IMR-90 (cell line): ENCODE measurements around the gene PSMC4. TPM values are rescaled to one million over a fixed set of nuclear protein-coding genes. Genes with fewer than 3 reads are reported as not detected.

ENCODE experiments used
- ATAC-seq: fragments of 200-7000 bp; cut with Tn5 transposase; 2 replicates; pipeline ENCODE4 v1.9.1; 2020; ENCODE audit warnings: low read depth, mild to moderate bottlenecking, moderate library complexity
- BruUV-seq: library from RNA; stranded (reverse); fragments of 400-500 nt; replicated peaks from 2 replicates; lab custom pipeline; 2021; lab: Mats Ljungman, UMichigan
- CTCF ChIA-PET: fragments of 300-600 bp; formaldehyde crosslinking; extraction: SDS; loops from one replicate; lab custom pipeline; 2021; ENCODE audit warnings: antibody characterized with exemption; lab: Yijun Ruan, JAX
- POLR2A ChIA-PET: fragments of 300-600 bp; sonication (Branson Sonifier 250); formaldehyde crosslinking; loops from one replicate; lab custom pipeline; 2022; ENCODE audit warnings: antibody characterized with exemption; ENCODE audit not compliant: unreplicated experiment; lab: Charles Lee
- DNase-seq: peaks from one replicate; pipeline ENCODE4 v3.0.0; 2013
- H2AFZ ChIP-seq: replicated peaks from 2 replicates; pipeline ENCODE3; 2013; ENCODE audit warnings: low read length, mild to moderate bottlenecking; ENCODE audit not compliant: poor library complexity
- H2AK5ac ChIP-seq: 2 replicates; pipeline ENCODE4 v1.6.1; 2013; ENCODE audit warnings: low read depth, low read length, inconsistent platforms
- H2AK9ac ChIP-seq: replicated peaks from 2 replicates; pipeline ENCODE3; 2013; ENCODE audit warnings: mild to moderate bottlenecking, low read depth, low read length, moderate library complexity; ENCODE audit not compliant: poor library complexity
- H2BK120ac ChIP-seq: 2 replicates; pipeline ENCODE4 v1.6.1; 2013; ENCODE audit warnings: low read depth, low read length, inconsistent platforms
- H2BK15ac ChIP-seq: 3 replicates; pipeline ENCODE4 v1.6.1; 2013; ENCODE audit warnings: low read depth, low read length, inconsistent platforms
- H2BK20ac ChIP-seq: 2 replicates; pipeline ENCODE4 v1.6.1; 2013; ENCODE audit warnings: low read depth, mild to moderate bottlenecking, inconsistent platforms, low read length, moderate library complexity
- H2BK5ac ChIP-seq: 2 replicates; pipeline ENCODE4 v1.6.1; 2013; ENCODE audit warnings: mild to moderate bottlenecking, low read depth, low read length, inconsistent platforms; ENCODE audit not compliant: poor library complexity, severe bottlenecking
- H3K14ac ChIP-seq: replicated peaks from 2 replicates; pipeline ENCODE4 v1.6.1; 2013; ENCODE audit warnings: low read depth, low read length, inconsistent platforms
- H3K18ac ChIP-seq: 2 replicates; pipeline ENCODE4 v1.6.1; 2013; ENCODE audit warnings: low read depth, low read length, control low read depth
- H3K23ac ChIP-seq: 2 replicates; pipeline ENCODE4 v1.6.1; 2013; ENCODE audit warnings: low read depth, low read length, inconsistent platforms
- H3K27ac ChIP-seq: 2 replicates; pipeline ENCODE4 v1.5.1; 2013; ENCODE audit warnings: mild to moderate bottlenecking, control low read depth, low read length; ENCODE audit not compliant: insufficient read depth
- H3K27me3 ChIP-seq: 2 replicates; pipeline ENCODE4 v1.6.1; 2013; ENCODE audit warnings: low read length; ENCODE audit not compliant: control insufficient read depth, insufficient read depth
- H3K36me3 ChIP-seq: 2 replicates; pipeline ENCODE4 v1.6.1; 2013; ENCODE audit warnings: low read length, mixed read lengths; ENCODE audit not compliant: control insufficient read depth, insufficient read depth
- H3K4ac ChIP-seq: 2 replicates; pipeline ENCODE4 v1.6.1; 2013; ENCODE audit warnings: low read depth, low read length, inconsistent platforms
- H3K4me1 ChIP-seq: 2 replicates; pipeline ENCODE4 v1.6.1; 2013; ENCODE audit warnings: low read length, mixed read lengths; ENCODE audit not compliant: control insufficient read depth, insufficient read depth
- H3K4me2 ChIP-seq: 2 replicates; pipeline ENCODE4 v1.6.1; 2013; ENCODE audit warnings: low read depth, mild to moderate bottlenecking, control low read depth, low read length, moderate library complexity
- H3K4me3 ChIP-seq: 2 replicates; pipeline ENCODE4 v1.5.1; 2013; ENCODE audit warnings: low read depth, mild to moderate bottlenecking, control low read depth, low read length, moderate library complexity; ENCODE audit not compliant: insufficient read depth
- H3K56ac ChIP-seq: 2 replicates; pipeline ENCODE4 v1.6.1; 2013; ENCODE audit warnings: low read length, inconsistent platforms; ENCODE audit not compliant: insufficient read depth; ENCODE audit errors: extremely low read depth
- H3K79me1 ChIP-seq, 2 experiments: 2 replicates each; pipeline ENCODE4 v1.6.1; 2013; ENCODE audit warnings: low read length in 2 of 2, inconsistent platforms in 1 of 2, low read depth in 1 of 2
- H3K9ac ChIP-seq: 2 replicates; pipeline ENCODE4 v1.6.1; 2013; ENCODE audit warnings: low read depth, low read length, control low read depth
- H3K9me1 ChIP-seq: 2 replicates; pipeline ENCODE4 v1.6.1; 2013; ENCODE audit warnings: low read length, inconsistent platforms; ENCODE audit not compliant: insufficient read depth
- H3K9me3 ChIP-seq: 2 replicates; pipeline ENCODE4 v1.6.1; 2013; ENCODE audit warnings: low read length; ENCODE audit not compliant: control insufficient read depth, insufficient read depth
- H4K20me1 ChIP-seq: 2 replicates; pipeline ENCODE4 v1.6.1; 2013; ENCODE audit warnings: low read length, inconsistent platforms; ENCODE audit not compliant: insufficient read depth
- H4K5ac ChIP-seq: 2 replicates; pipeline ENCODE4 v1.6.1; 2013; ENCODE audit warnings: mild to moderate bottlenecking, low read depth, low read length, control low read depth
- H4K8ac ChIP-seq, 2 experiments: 2 replicates each; pipeline ENCODE4 v1.6.1; 2013; ENCODE audit warnings: low read depth in 2 of 2, low read length in 2 of 2, control low read depth in 1 of 2, inconsistent platforms in 1 of 2
- H4K91ac ChIP-seq: 2 replicates; pipeline ENCODE4 v1.6.1; 2013; ENCODE audit warnings: low read depth, low read length, inconsistent platforms; ENCODE audit not compliant: insufficient read depth
- CEBPB ChIP-seq: IDR thresholded peaks from 2 replicates; pipeline ENCODE4 v1.6.1; 2012; ENCODE audit warnings: low read depth, low read length, improper control_type of control experiment
- MAZ ChIP-seq: IDR thresholded peaks from 2 replicates; pipeline ENCODE4 v1.6.1; 2012; ENCODE audit warnings: low read depth, mild to moderate bottlenecking, low read length, improper control_type of control experiment, moderate library complexity, borderline replicate concordance
- SMC3 ChIP-seq: fragments of 150-350 bp; IDR thresholded peaks from 2 replicates; pipeline ENCODE4 v1.6.1; 2016; ENCODE audit warnings: low read depth, mild to moderate bottlenecking, antibody characterized with exemption, low read length, moderate library complexity
- WGBS, 2 experiments: methylation state at CpG; one replicate each; pipeline versions ENCODE4 v1.1.5 to v1.1.7; 2013; ENCODE audit warnings: missing lambda C conversion rate in 2 of 2; ENCODE audit not compliant: insufficient read length in 1 of 2; ENCODE audit errors: extremely low coverage in 2 of 2; 5-methylcytosine and 5-hydroxymethylcytosine counted together
- dilution Hi-C: fragments of 300-500 bp; cut with HindIII; formaldehyde crosslinking; loops from one replicate; pipeline ENCODE4 v1.14.3; 2018; ENCODE audit warnings: low sequenced_read_pairs; ENCODE audit not compliant: unreplicated experiment
- in situ Hi-C: fragments of 300-500 bp; cut with MboI; formaldehyde crosslinking; loops from 3 replicates; pipeline ENCODE4 v1.14.3; 2019; ENCODE audit warnings: low sequenced_read_pairs, inconsistent platforms, mixed read lengths
- intact Hi-C: fragments of 100-400 bp; cut with micrococcal nuclease; formaldehyde crosslinking; loops from 2 replicates; pipeline ENCODE4 v1.10.0; 2022
- polyA plus RNA-seq, 3 experiments: library from polyadenylated mRNA; depleted of rRNA; stranded (reverse); fragments of >200 nt; gene quantifications; 2 replicates each; pipeline ENCODE4 v1.2.3, GENCODE V29; 2012; ENCODE audit warnings: low replicate concordance in 1 of 3
- total RNA-seq: library from RNA; depleted of rRNA; stranded (reverse); fragments of >200 nt; gene quantifications from 2 replicates; pipeline ENCODE4 v1.2.3, GENCODE V29; 2012

Gene PSMC4
- total and polyA plus RNA-seq, 2 of the 4 experiments (the other 2 are of a cell fraction), result 148 to 216 TPM

DNA sequence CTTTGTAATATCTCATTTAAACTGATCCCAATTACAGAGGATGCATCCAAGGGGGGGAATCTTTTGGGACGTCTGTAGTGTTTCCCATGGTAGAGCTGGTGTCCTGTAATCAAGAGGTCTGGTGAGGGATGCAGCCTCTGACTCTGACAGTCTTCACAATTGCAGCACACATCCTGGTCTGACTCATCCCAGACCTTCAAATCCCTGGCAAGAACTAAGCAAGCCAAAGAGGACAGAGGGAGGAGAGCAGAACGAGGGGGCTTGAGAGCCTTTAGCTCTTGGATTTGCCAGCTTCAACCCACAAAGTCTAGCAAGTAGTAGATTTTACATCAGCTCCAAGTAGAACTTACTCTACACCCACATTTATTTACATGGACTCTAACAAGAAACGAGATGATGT is 19.3 kb upstream of the PSMC4 start:
- peak; percentile 76 for ATAC-seq
- WGBS, 2 experiments, result no CpG with 5 or more reads among the region's 3 CpGs

More for the DNA sequence above, 19.3 kb upstream of the PSMC4 start:
- Histone ChIP-seq H2BK15ac (no peak overlapping the region), H2AK9ac (no peak overlapping the region), H3K14ac (no peak overlapping the region), H3K18ac (no peak overlapping the region), H3K27ac (no peak overlapping the region), H3K23ac (no peak overlapping the region), H2BK5ac (no peak overlapping the region), H4K91ac (no peak overlapping the region), H4K20me1 (no peaks in the 10 kb centered on the region), H3K36me3 (no peaks in the 10 kb centered on the region), H2BK20ac (no peak overlapping the region), H3K27me3 (0 out of 2 replicates have a peak, but pooled peaks cover 2% of the 10 kb centered on the region), H3K4me2 (no peak overlapping the region), H4K5ac (no peak overlapping the region), H3K9me1 (no peaks in the 10 kb centered on the region), H2AFZ (no peak overlapping the region), H4K8ac (no peak overlapping the region), H3K56ac (no peak overlapping the region), H2BK120ac (no peak overlapping the region), H3K79me1 (no peaks in the 10 kb centered on the region), H3K4me1 (no peaks in the 10 kb centered on the region), H2AK5ac (no peak overlapping the region), H3K9ac (no peak overlapping the region), H3K4me3 (no peak overlapping the region), H3K9me3 (no peaks in the 10 kb centered on the region), H3K4ac (no peak overlapping the region)
- in situ Hi-C loops (no loop called here), intact Hi-C loops (no loop called here), dilution Hi-C loops (no loop called here)
- no TSS peak for BruUV-seq
- peak; percentile 61 for DNase-seq
- CTCF ChIA-PET, result interaction anchor here (0.7 kb wide), 1 partner anchor 10 kb away, joined by 3 read pairs; no protein-coding TSS in a partner anchor
- TF ChIP-seq SMC3, result no peak
- TF ChIP-seq MAZ, result no peak
- peak; percentile 43; the same call in 1 of the 2 replicates for TF ChIP-seq CEBPB
- POLR2A ChIA-PET, result no interaction called here
